GM23248 (cell line): ENCODE measurements around the gene WIZ.

Experiments used
- EZH2 ChIP-seq: fragments of 200-600 bp; sonication (generic); IDR thresholded peaks from 2 replicates; pipeline ENCODE4 v1.6.1; 2018; ENCODE audit warnings: antibody characterized with exemption, mild to moderate bottlenecking; ENCODE audit not compliant: insufficient read depth, poor library complexity, severe bottlenecking
- EZH2phosphoT487 ChIP-seq: fragments of 200-600 bp; sonication (generic); IDR thresholded peaks from 2 replicates; pipeline ENCODE4 v1.6.1; 2018; ENCODE audit warnings: antibody characterized with exemption, moderate library complexity, mild to moderate bottlenecking, low read depth; ENCODE audit not compliant: insufficient read depth

- no peak for TF ChIP-seq EZH2phosphoT487
- no peak for TF ChIP-seq EZH2
Observed at GRCh38 chr19:15371786-15372380, 77.9 kb downstream of the WIZ start.
